SK-N-SH (cell line): ENCODE measurements around the gene TACR2.

ENCODE experiments used
- EZH2phosphoT487 ChIP-seq: fragments of 200-600 bp; sonication (generic); IDR thresholded peaks from 2 replicates; pipeline ENCODE4 v1.6.1; 2017; ENCODE audit warnings: low read depth, mixed run types, mild to moderate bottlenecking, antibody characterized with exemption, moderate library complexity, borderline replicate concordance
- FOSL2 ChIP-seq: IDR thresholded peaks from 2 replicates; pipeline ENCODE4 v1.4.0; 2012; ENCODE audit warnings: low read depth, mild to moderate bottlenecking, moderate library complexity, borderline replicate concordance

GRCh38 chr10:69397972-69398371 is 18.7 kb downstream of the TACR2 start:
- TF ChIP-seq FOSL2 (no peak), EZH2phosphoT487 (no peak)
